GM19238 (cell line): ENCODE results near the gene PTGER1.
A peak's percentile ranks its signal among the peaks of the same experiment; 100 is the strongest.

Experiments used
- DNase-seq: peaks from one replicate; pipeline ENCODE4 v3.0.0; 2011; ENCODE audit warnings: low spot score; ENCODE audit not compliant: insufficient read length

Gene PTGER1

GRCh38 chr19:14442891-14443631 is 32.1 kb downstream of the PTGER1 start:
- DNase-seq, result no peak

DNA sequence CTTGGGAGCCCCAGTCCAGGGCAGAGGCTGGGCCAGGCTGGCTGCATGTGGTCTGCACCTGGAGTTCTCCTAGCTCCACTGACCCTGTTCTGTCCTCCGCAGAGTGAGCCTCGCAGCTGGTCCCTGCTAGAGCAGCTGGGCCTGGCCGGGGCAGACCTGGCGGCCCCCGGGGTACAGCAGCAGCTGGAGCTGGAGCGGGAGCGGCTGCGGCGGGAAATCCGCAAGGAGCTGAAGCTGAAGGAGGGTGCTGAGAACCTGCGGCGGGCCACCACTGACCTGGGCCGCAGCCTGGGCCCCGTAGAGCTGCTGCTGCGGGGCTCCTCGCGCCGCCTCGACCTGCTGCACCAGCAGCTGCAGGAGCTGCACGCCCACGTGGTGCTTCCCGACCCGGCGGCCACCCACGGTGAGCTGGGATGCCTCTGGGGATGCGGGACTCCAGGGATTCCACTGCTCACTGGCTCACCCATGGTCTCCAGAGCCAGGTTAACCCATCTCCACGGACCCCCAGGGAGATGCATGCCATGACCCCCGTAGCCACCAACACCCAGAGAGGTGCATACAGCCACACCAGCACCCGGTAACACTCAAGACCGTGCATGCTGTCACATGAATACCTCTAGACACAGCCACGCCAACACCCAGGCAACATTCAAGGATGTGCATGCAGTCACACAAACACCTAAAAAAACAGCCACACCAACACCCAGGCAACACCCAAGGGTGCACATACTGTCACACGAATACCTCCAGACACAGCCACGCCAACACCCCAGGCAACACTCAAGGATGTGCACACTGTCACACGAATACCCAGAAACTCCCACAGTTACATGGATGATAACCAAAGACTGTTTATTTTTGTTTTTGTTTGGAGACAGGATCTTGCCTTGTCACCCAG is 33.9 kb downstream of the PTGER1 start:
- no peak for DNase-seq

GRCh38 chr19:14440049-14440448 is 35.1 kb downstream of the PTGER1 start:
- peak; percentile 90 for DNase-seq

- DNase-seq, result no peak
Observed at GRCh38 chr19:14439014-14439413, 36.1 kb downstream of the PTGER1 start.

DNA sequence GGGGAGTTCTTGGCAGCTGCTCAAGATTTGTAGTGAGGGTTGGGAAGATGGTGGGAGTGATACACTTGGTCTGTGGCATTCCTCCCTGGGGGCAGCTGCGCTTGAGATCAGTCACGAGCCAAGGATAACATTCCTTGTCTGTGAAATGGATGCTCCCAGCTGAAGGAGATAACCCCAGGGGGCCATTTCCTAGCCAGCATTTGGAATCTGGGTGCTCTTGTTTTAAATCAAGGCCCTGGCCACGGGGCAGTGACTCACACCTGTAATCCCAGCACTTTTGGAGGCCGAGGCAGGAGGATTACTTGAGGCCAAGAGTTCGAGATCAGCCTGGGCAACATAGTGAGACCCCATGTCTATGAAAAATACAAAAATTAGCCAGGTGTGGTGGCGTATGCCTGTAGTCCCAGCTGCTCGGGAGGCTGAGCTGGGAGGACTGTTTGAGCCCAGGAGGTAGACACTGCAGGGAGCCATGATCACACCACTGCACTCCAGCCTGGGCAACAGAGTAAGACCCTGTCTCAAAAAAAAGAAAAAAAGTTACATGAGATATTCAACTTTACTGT is 37.5 kb downstream of the PTGER1 start:
- DNase-seq, result no peak

- DNase-seq, result no peak
Observed at GRCh38 chr19:14435320-14436050, 39.7 kb downstream of the PTGER1 start.

DNA sequence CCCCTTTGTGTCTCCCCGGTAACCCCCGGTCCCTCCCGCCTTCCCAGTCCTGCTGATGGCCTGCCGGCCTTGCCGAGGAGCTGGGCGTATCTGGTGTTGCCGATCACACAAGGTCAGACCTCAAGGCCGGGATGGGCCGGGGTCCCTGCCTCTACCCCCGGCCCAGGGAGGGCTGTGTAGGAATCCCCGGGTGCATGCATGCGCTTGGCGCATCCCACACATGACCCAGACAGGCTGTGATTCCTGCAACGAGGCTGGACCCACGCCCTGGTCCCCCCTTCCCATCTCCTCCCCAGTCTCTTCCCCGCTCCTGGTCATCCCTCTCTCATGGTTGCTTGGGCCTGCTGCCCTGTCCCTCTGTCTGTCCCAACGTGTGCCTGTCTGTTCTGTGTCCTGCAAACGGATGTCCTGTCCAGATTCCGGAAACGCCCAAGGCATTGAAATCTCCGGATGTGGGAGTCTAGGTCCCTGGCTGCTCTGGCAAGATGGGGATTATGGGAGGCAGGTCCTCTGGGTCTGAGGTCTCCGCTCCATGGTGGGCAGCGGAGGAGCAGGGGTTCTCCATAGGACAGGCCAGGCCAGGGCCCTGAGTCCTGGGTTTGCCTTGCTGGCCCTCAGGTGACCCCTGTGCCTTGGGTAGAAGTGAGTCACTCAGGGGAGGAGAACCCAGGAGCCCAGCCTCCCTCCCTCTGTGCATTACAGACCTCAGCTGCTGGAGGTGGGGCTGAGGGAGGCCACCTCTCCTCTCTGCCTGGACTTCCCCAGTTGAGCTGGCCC is 40.4 kb downstream of the PTGER1 start:
- no peak for DNase-seq

GRCh38 chr19:14433554-14434501 is 41.3 kb downstream of the PTGER1 start:
- DNase-seq, result no peak

DNA sequence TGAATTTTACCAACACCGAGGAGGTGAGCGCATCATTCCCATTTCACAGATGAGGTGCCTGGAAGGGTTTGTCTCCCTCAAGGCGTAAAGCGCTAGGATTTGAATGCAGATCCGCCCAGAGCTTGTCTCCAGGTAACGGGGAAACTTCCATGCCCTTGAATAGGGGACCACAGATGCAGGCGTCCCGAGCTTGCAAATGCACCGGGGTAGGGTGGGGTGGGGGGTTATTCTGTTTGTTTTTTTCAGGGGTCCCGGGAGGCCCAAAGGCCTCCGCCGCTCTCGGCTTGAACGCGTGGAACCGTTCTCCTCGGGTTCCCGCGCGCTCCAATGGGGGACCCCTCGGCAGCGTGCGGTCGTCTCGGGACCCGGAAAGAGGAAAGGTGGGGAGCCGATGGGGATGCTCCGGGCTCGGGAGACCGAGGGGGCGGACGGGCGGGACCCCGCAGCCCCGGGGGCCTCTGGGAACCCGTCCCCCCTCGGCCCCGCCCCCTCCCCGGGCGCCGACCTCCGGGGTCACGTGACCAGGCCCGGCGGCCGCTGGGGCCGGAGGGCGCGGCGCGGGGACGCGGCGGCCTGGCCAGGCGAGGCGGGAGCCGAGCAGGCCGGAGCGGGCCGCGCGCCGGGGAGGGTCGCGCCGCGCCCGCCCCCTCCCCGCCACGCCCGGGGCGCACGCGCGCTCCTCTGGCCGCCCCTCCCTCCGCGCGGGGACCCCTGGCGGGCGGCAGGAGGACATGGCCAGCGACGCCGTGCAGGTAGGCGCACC is 42.2 kb downstream of the PTGER1 start, which contains the start of gene PKN1:
PKN1 (plus strand) TSS at position 516 of the 763 bp plus-strand sequence; CDS start at position 732, 216 bp downstream.
- DNase-seq, result peak; percentile 73

GRCh38 chr19:14430712-14431111 is 44.4 kb downstream of the PTGER1 start:
- DNase-seq, result no peak

DNA sequence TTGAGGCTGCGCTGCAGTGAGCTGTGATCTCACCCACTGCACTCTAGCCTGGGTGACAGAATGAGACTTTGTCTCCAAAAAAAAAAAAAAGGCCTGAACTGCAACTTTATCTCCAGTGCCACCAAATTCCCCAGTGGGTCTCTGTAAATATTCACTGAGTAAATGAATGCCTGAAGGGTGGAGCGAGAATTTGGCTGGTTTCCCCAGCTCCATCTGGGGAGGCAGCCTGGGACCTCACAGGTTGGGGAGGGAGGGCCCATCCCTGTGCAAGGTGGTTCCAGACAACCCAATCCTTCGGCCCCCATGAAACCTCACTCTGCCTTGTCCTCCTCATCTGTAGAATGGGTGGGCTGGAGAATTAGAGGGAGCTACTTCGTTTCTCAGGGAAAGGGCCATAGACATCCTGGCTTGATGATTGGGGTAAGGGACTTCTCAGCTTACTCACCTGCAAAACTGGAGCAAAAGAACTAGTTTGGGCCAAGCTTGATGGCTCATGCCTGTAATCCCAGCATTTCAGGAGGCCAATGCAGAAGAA is 46.2 kb downstream of the PTGER1 start:
- DNase-seq, result no peak

GRCh38 chr19:14427461-14427860 is 47.7 kb downstream of the PTGER1 start:
- no peak for DNase-seq

GRCh38 chr19:14425696-14426138 is 49.4 kb downstream of the PTGER1 start:
- no peak for DNase-seq
